GM18502 (cell line): ENCODE data around the gene COL13A1.

Experiments
- ATAC-seq: cut with Tn5 transposase; IDR thresholded peaks from one replicate; pipeline ENCODE4 v1.9.1; 2021; ENCODE audit warnings: mild to moderate bottlenecking; ENCODE audit not compliant: unreplicated experiment, poor library complexity

Gene COL13A1

GRCh38 chr10:69880301-69881081, 78.8 kb downstream of the COL13A1 start:
- ATAC-seq: no peak

- no peak for ATAC-seq
Measured at GRCh38 chr10:69881202-69881601, 79.5 kb downstream of the COL13A1 start.

GRCh38 chr10:69883310-69884023, 81.8 kb downstream of the COL13A1 start:
- ATAC-seq: no peak

- no peak for ATAC-seq
Measured at GRCh38 chr10:69884024-69884367, 82.3 kb downstream of the COL13A1 start.

- no peak for ATAC-seq
Measured at GRCh38 chr10:69884686-69885085, 83.0 kb downstream of the COL13A1 start.

GRCh38 chr10:69885379-69886013, 83.8 kb downstream of the COL13A1 start:
- no peak for ATAC-seq

GRCh38 chr10:69888882-69889584, 87.3 kb downstream of the COL13A1 start:
- ATAC-seq: no peak

GRCh38 chr10:69890065-69890847, 88.5 kb downstream of the COL13A1 start:
- ATAC-seq: no peak

- ATAC-seq: no peak
Measured at GRCh38 chr10:69891057-69891617, 89.4 kb downstream of the COL13A1 start.

- ATAC-seq: no peak
Measured at GRCh38 chr10:69892406-69892805, 90.7 kb downstream of the COL13A1 start.

GRCh38 chr10:69892816-69893215, 91.1 kb downstream of the COL13A1 start:
- ATAC-seq: no peak

- no peak for ATAC-seq
Measured at GRCh38 chr10:69893271-69893900, 91.7 kb downstream of the COL13A1 start.

- ATAC-seq: no peak
Measured at GRCh38 chr10:69894156-69894555, 92.5 kb downstream of the COL13A1 start.

GRCh38 chr10:69895759-69896158, 94.1 kb downstream of the COL13A1 start:
- no peak for ATAC-seq

- ATAC-seq: no peak
Measured at GRCh38 chr10:69896606-69897231, 95.0 kb downstream of the COL13A1 start.

- ATAC-seq: no peak
Measured at GRCh38 chr10:69897432-69897831, 95.7 kb downstream of the COL13A1 start.

- ATAC-seq: no peak
Measured at GRCh38 chr10:69897999-69898398, 96.3 kb downstream of the COL13A1 start.

GRCh38 chr10:69898524-69898923, 96.8 kb downstream of the COL13A1 start:
- ATAC-seq: no peak

- no peak for ATAC-seq
Measured at GRCh38 chr10:69898941-69899340, 97.2 kb downstream of the COL13A1 start.
